GM12878 (cell line): Measurements from ENCODE around the gene LRGUK. TPM values are rescaled to one million over a fixed set of nuclear protein-coding genes. Genes with fewer than 3 reads are reported as not detected.

ENCODE experiments used
- BMI1 ChIP-seq: fragments of 450-650 bp; IDR thresholded peaks from 2 replicates; pipeline ENCODE4 v1.6.1; 2016; ENCODE audit warnings: mild to moderate bottlenecking, moderate library complexity, borderline replicate concordance
- CREM ChIP-seq: IDR thresholded peaks from 2 replicates; pipeline ENCODE4 v1.6.1; 2014; ENCODE audit warnings: antibody characterized with exemption, low read depth
- EED ChIP-seq: sonication (generic); IDR thresholded peaks from 2 replicates; pipeline ENCODE4 v1.6.1; 2016; ENCODE audit warnings: antibody characterized with exemption, low read depth
- ESRRA ChIP-seq: IDR thresholded peaks from 2 replicates; pipeline ENCODE4 v1.6.1; 2012; ENCODE audit warnings: mild to moderate bottlenecking, low read length, improper control_type of control experiment
- ETV6 ChIP-seq, 2 experiments: fragments of 450-650 bp in 1 of 2; IDR thresholded peaks in 1 of 2; conservative IDR thresholded peaks in 1 of 2; 2 replicates each; pipeline ENCODE4 v1.6.1; 2014; ENCODE audit warnings: antibody characterized with exemption in 1 of 2, borderline replicate concordance in 1 of 2, low read depth in 1 of 2, mild to moderate bottlenecking in 1 of 2, moderate library complexity in 1 of 2
- FOS ChIP-seq: IDR thresholded peaks from 3 replicates; pipeline ENCODE4 v1.6.1; 2011; ENCODE audit warnings: borderline replicate concordance; ENCODE audit not compliant: insufficient read length; ENCODE audit errors: extremely low read depth
- FOXK2 ChIP-seq: fragments of 450-650 bp; IDR thresholded peaks from 2 replicates; pipeline ENCODE4 v1.6.1; 2017; ENCODE audit warnings: mild to moderate bottlenecking, moderate library complexity
- GABPA ChIP-seq: IDR thresholded peaks from 2 replicates; pipeline ENCODE4 v1.6.1; 2014; ENCODE audit warnings: antibody characterized with exemption, low read depth, mild to moderate bottlenecking, inconsistent platforms
- KAT2A ChIP-seq: conservative IDR thresholded peaks from 2 replicates; pipeline ENCODE4 v1.6.1; 2011; ENCODE audit warnings: low read depth, low read length; ENCODE audit not compliant: control insufficient read depth
- MEF2B ChIP-seq: fragments of 450-650 bp; IDR thresholded peaks from 2 replicates; pipeline ENCODE4 v1.6.1; 2018; ENCODE audit warnings: mild to moderate bottlenecking, moderate library complexity; ENCODE audit not compliant: partially characterized antibody, poor library complexity, severe bottlenecking
- POLR2AphosphoS2 ChIP-seq: IDR thresholded peaks from 2 replicates; pipeline ENCODE4 v1.6.1; 2011; ENCODE audit warnings: low read depth, mild to moderate bottlenecking, low read length, improper control_type of control experiment, moderate library complexity
- RB1 ChIP-seq: fragments of 450-650 bp; formaldehyde crosslinking; IDR thresholded peaks from 2 replicates; pipeline ENCODE4 v1.6.1; 2017; ENCODE audit warnings: mild to moderate bottlenecking, borderline replicate concordance
- SMAD5 ChIP-seq: IDR thresholded peaks from 2 replicates; pipeline ENCODE4 v1.6.1; 2016; ENCODE audit warnings: antibody characterized with exemption, low read depth
- SMARCA5 ChIP-seq: fragments of 450-650 bp; IDR thresholded peaks from 2 replicates; pipeline ENCODE4 v1.6.1; 2017; ENCODE audit warnings: mild to moderate bottlenecking
- SP1 ChIP-seq: IDR thresholded peaks from one replicate; pipeline ENCODE4 v1.6.1; 2011; ENCODE audit warnings: low read depth, low read length
- SREBF2 ChIP-seq: IDR thresholded peaks from 2 replicates; pipeline ENCODE4 v1.6.1; 2012; ENCODE audit warnings: mild to moderate bottlenecking, low read length
- SUPT20H ChIP-seq: IDR thresholded peaks from 2 replicates; pipeline ENCODE4 v1.6.1; 2011; ENCODE audit warnings: low read depth, mild to moderate bottlenecking, low read length, moderate library complexity, borderline replicate concordance; ENCODE audit not compliant: control insufficient read depth
- TBL1XR1 ChIP-seq: IDR thresholded peaks from 2 replicates; pipeline ENCODE4 v1.6.1; 2012; ENCODE audit warnings: low read depth, low read length, improper control_type of control experiment
- TCF12 ChIP-seq: IDR thresholded peaks from 2 replicates; pipeline ENCODE4 v1.6.1; 2011; ENCODE audit warnings: low read depth, mild to moderate bottlenecking, low read length
- TCF7 ChIP-seq: IDR thresholded peaks from 2 replicates; pipeline ENCODE4 v1.6.1; 2014; ENCODE audit warnings: antibody characterized with exemption, borderline replicate concordance
- YBX1 ChIP-seq: fragments of 450-650 bp; IDR thresholded peaks from 2 replicates; pipeline ENCODE4 v1.6.1; 2016; ENCODE audit warnings: antibody characterized with exemption
- ZBTB4 ChIP-seq: fragments of 450-650 bp; formaldehyde crosslinking; IDR thresholded peaks from 2 replicates; pipeline ENCODE4 v1.4.0; 2022; ENCODE audit warnings: mild to moderate bottlenecking, moderate library complexity
- ZBTB40 ChIP-seq: fragments of 450-650 bp; IDR thresholded peaks from 2 replicates; pipeline ENCODE4 v1.6.1; 2016; ENCODE audit warnings: mild to moderate bottlenecking, moderate library complexity, borderline replicate concordance
- ZNF207 ChIP-seq: fragments of 450-650 bp; IDR thresholded peaks from 2 replicates; pipeline ENCODE4 v1.6.1; 2014; ENCODE audit warnings: antibody characterized with exemption, mild to moderate bottlenecking, borderline replicate concordance
- ZNF274 ChIP-seq: IDR thresholded peaks from one replicate; pipeline ENCODE4 v1.8.0; 2011; ENCODE audit not compliant: insufficient read length, insufficient read depth
- polyA plus RNA-seq, 11 experiments: library from polyadenylated mRNA; depleted of rRNA in 4 of 11; unstranded in 6 of 11; stranded (reverse) in 5 of 11; fragments of >200 nt; fragmentation: Nextera tagmentation in 4 of 11; fragmentation: Illumina TruSeq in 1 of 11; extraction: Ambion mirVana in 4 of 11; extraction: Trizol in 1 of 11; gene quantifications; 1 replicate in 1 of 11; 2 replicates in 10 of 11; pipeline versions ENCODE4 v1.2.1 to v1.2.3, GENCODE V29; 2011 to 2016; ENCODE audit warnings: inconsistent platforms in 2 of 11, missing spikeins in 2 of 11, low read depth in 1 of 11
- total RNA-seq, 4 experiments: library from RNA; depleted of rRNA in 3 of 4; stranded (reverse); fragments of >200 nt in 3 of 4; fragmentation: Illumina TruSeq in 1 of 4; extraction: Trizol in 1 of 4; gene quantifications; 2 replicates each; pipeline versions ENCODE4 v1.2.1 to v1.2.3, GENCODE V29; 2013 to 2021

LRGUK gene
- total and polyA plus RNA-seq, 10 of the 15 experiments (the other 5 are each of a cell fraction or from before 2014, with no cell fraction given) = 0.04 to 0.14 (median 0.08) TPM; not detected in 3

GRCh38 chr7:134084488-134085144 lies 42.5 kb upstream of the LRGUK start (continued):
- TF ChIP-seq MEF2B = no peak
- TF ChIP-seq YBX1 = no peak
- no peak for TF ChIP-seq ESRRA
- TF ChIP-seq GABPA = peak; percentile 59; the same call in 1 of the 2 replicates
- TF ChIP-seq EED = no peak
- TF ChIP-seq SUPT20H = no peak
- no peak for TF ChIP-seq SREBF2
- TF ChIP-seq SMARCA5 = no peak
- no peak for TF ChIP-seq CREM
- TF ChIP-seq ZBTB40 = no peak
- TF ChIP-seq TCF12 = peak; percentile 70
- TF ChIP-seq ZBTB4 (CRISPR knock-in tag) = no peak
- TF ChIP-seq FOXK2 = no peak
- TF ChIP-seq SP1 = no peak
- TF ChIP-seq ZNF274 = no peak
- TF ChIP-seq FOS = no peak
- TF ChIP-seq TBL1XR1 = no peak
- no peak for TF ChIP-seq POLR2AphosphoS2
- TF ChIP-seq TCF7 = no peak
- no peak for TF ChIP-seq KAT2A
- no peak for TF ChIP-seq RB1
- TF ChIP-seq ETV6 (conservative IDR thresholded peaks at IDR 0.05 in 1 of 2, IDR thresholded peaks at IDR 0.05 in 1 of 2; ENCODE audit: borderline replicate concordance in 1 of 2, low read depth in 1 of 2) = no peak
- TF ChIP-seq SMAD5 = no peak
- TF ChIP-seq ZNF207 = no peak
- no peak for TF ChIP-seq BMI1
